ENCODE measurements around the gene SRRM4.

GRCh38 chr12:119075918-119076317 lies 94.6 kb downstream of the SRRM4 start:
- no peak for TF ChIP-seq CTCF (IDR thresholded peaks at IDR 0.05 in 8 of 11, conservative IDR thresholded peaks at IDR 0.05 in 3 of 11)
- no peak for TF ChIP-seq POLR2A (IDR thresholded peaks at IDR 0.05)
- no peak for TF ChIP-seq POLR2AphosphoS5 (IDR thresholded peaks at IDR 0.05)
